Measurements from ENCODE around the gene IGSF21.

DNA sequence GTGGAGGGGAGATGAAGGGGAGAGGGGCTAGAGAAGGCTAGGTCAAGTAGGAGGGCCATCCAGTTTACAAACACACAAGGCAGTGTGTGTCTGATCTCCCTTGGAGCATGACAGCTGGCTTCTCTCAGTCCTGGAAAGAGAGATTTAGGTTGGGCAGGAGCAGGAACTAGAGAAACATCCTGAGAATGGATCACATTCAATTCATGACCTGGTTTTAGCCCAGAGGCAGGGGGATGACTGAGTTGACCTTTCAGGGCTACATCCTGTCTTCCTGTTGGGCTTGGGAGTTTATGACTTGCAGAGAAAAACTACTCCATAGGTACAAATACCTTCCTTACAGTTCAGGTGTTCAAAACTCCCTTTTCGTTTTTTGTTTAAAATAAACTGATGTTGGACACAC, 97.0 kb downstream of the IGSF21 start:
- TF ChIP-seq MAX (IDR thresholded peaks at IDR 0.05; ENCODE audit: low read depth): no peak
- TF ChIP-seq, protein P1, sequence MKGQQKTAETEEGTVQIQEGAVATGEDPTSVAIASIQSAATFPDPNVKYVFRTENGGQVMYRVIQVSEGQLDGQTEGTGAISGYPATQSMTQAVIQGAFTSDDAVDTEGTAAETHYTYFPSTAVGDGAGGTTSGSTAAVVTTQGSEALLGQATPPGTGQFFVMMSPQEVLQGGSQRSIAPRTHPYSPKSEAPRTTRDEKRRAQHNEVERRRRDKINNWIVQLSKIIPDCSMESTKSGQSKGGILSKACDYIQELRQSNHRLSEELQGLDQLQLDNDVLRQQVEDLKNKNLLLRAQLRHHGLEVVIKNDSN (IDR thresholded peaks at IDR 0.05; ENCODE audit: borderline replicate concordance, low read depth): no peak
- TF ChIP-seq, protein P2, sequence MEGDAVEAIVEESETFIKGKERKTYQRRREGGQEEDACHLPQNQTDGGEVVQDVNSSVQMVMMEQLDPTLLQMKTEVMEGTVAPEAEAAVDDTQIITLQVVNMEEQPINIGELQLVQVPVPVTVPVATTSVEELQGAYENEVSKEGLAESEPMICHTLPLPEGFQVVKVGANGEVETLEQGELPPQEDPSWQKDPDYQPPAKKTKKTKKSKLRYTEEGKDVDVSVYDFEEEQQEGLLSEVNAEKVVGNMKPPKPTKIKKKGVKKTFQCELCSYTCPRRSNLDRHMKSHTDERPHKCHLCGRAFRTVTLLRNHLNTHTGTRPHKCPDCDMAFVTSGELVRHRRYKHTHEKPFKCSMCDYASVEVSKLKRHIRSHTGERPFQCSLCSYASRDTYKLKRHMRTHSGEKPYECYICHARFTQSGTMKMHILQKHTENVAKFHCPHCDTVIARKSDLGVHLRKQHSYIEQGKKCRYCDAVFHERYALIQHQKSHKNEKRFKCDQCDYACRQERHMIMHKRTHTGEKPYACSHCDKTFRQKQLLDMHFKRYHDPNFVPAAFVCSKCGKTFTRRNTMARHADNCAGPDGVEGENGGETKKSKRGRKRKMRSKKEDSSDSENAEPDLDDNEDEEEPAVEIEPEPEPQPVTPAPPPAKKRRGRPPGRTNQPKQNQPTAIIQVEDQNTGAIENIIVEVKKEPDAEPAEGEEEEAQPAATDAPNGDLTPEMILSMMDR (IDR thresholded peaks at IDR 0.05): no peak
- TF ChIP-seq, protein P3, sequence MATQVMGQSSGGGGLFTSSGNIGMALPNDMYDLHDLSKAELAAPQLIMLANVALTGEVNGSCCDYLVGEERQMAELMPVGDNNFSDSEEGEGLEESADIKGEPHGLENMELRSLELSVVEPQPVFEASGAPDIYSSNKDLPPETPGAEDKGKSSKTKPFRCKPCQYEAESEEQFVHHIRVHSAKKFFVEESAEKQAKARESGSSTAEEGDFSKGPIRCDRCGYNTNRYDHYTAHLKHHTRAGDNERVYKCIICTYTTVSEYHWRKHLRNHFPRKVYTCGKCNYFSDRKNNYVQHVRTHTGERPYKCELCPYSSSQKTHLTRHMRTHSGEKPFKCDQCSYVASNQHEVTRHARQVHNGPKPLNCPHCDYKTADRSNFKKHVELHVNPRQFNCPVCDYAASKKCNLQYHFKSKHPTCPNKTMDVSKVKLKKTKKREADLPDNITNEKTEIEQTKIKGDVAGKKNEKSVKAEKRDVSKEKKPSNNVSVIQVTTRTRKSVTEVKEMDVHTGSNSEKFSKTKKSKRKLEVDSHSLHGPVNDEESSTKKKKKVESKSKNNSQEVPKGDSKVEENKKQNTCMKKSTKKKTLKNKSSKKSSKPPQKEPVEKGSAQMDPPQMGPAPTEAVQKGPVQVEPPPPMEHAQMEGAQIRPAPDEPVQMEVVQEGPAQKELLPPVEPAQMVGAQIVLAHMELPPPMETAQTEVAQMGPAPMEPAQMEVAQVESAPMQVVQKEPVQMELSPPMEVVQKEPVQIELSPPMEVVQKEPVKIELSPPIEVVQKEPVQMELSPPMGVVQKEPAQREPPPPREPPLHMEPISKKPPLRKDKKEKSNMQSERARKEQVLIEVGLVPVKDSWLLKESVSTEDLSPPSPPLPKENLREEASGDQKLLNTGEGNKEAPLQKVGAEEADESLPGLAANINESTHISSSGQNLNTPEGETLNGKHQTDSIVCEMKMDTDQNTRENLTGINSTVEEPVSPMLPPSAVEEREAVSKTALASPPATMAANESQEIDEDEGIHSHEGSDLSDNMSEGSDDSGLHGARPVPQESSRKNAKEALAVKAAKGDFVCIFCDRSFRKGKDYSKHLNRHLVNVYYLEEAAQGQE (IDR thresholded peaks at IDR 0.05; ENCODE audit: low read depth, low read length): no peak
- TF ChIP-seq, protein P4, sequence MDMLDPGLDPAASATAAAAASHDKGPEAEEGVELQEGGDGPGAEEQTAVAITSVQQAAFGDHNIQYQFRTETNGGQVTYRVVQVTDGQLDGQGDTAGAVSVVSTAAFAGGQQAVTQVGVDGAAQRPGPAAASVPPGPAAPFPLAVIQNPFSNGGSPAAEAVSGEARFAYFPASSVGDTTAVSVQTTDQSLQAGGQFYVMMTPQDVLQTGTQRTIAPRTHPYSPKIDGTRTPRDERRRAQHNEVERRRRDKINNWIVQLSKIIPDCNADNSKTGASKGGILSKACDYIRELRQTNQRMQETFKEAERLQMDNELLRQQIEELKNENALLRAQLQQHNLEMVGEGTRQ (IDR thresholded peaks at IDR 0.05; ENCODE audit: borderline replicate concordance, low read depth, low read length): no peak
